Breast epithelium (tissue), 3 donors: ENCODE results near the gene LSAMP.

Experiments
- CTCF ChIP-seq, 3 donors: fragments of 450-650 bp; IDR thresholded peaks; one replicate each; pipeline ENCODE4 v1.5.1; 2016 to 2017; ENCODE audit warnings: antibody characterized with exemption in 3 of 3, mild to moderate bottlenecking in 3 of 3, moderate library complexity in 3 of 3
- POLR2A ChIP-seq: fragments of 450-650 bp; IDR thresholded peaks from one replicate; pipeline ENCODE4 v1.6.1; 2016; ENCODE audit warnings: antibody characterized with exemption, mild to moderate bottlenecking, moderate library complexity
- POLR2AphosphoS5 ChIP-seq, 3 donors: sonication (generic); formaldehyde crosslinking; IDR thresholded peaks; one replicate each; pipeline ENCODE4 v1.6.1; 2017; ENCODE audit warnings: antibody characterized with exemption in 3 of 3

GRCh38 chr3:116367761-116368395 is 77.4 kb downstream of the LSAMP start:
- TF ChIP-seq CTCF (IDR thresholded peaks at IDR 0.05) = no peak
- no peak for TF ChIP-seq POLR2A
- TF ChIP-seq POLR2AphosphoS5 (IDR thresholded peaks at IDR 0.05) = no peak
